ENCODE results near the gene MYRF. TPM values are rescaled to one million over a fixed set of nuclear protein-coding genes. Genes with fewer than 3 reads are reported as not detected.

Gene MYRF
- total and polyA plus RNA-seq, 2 donors (not counting 1 experiment from before 2014, with no cell fraction given) = 0.27 to 0.34 TPM

DNA sequence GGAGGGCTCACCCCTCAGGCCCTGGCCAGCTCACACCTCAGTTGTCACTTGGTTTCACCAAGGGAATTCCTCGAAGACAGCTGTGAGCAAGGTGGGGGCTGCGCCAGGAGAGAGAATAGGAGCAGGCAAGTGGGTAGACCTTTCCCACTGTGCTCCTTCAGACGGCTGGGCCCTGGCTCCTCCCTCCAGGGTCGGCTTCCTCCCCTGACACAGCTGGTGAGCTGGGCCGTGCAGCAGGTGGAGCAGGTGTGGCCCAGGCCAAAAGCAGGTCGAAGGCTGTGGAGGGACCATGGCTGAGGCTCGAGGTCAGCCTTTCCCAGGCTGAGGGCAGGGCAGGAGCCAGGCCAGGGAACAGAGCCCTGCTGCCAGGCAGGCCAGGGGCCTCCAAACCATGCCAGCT lies 12.5 kb upstream of the MYRF start:
- no peaks in the 10 kb centered on the region for H3K4me1 ChIP-seq (ENCODE audit: control insufficient read depth in 2 of 2, insufficient read depth in 2 of 2, low read length in 2 of 2)
- H3K79me2 ChIP-seq (ENCODE audit: control insufficient read depth, insufficient read depth, low read length) = no peaks in the 10 kb centered on the region
- no peaks in the 10 kb centered on the region for H3K9me3 ChIP-seq (ENCODE audit: control extremely low read depth in 1 of 3, control insufficient read depth in 2 of 3, insufficient read depth in 1 of 3, low read length in 2 of 3)
- H3K4me2 ChIP-seq (replicated peaks; ENCODE audit: low read depth, low read length, poor library complexity, severe bottlenecking) = no peak overlapping the region
- ChIA-PET CTCF (no interaction called here), POLR2A (no interaction called here)
- H3K4me3 ChIP-seq (ENCODE audit: control extremely low read depth in 1 of 5, extremely low read depth in 1 of 5, insufficient read depth in 1 of 5, low read depth in 2 of 5, low read length in 4 of 5) = no peak overlapping the region
- Mint-ChIP-seq H3K9me3 (ENCODE audit: insufficient read depth) (no peaks in the 10 kb centered on the region), H3K4me1 (no peaks in the 10 kb centered on the region), H3K4me3 (no peak overlapping the region), H3K27me3 (no peaks in the 10 kb centered on the region), H3K27ac (no peak overlapping the region)
- 83% methylated on average over 5 of the region's 7 CpGs for WGBS (ENCODE audit: insufficient coverage)
- no peaks in the 10 kb centered on the region for H4K20me1 ChIP-seq (ENCODE audit: control insufficient read depth, insufficient read depth, low read length, poor library complexity, severe bottlenecking)
- H3K27ac ChIP-seq (ENCODE audit: low read length in 2 of 2) = no peak overlapping the region
- no peaks in the 10 kb centered on the region for H3K36me3 ChIP-seq (replicated peaks in 1 of 2; ENCODE audit: control extremely low read depth in 1 of 2, control insufficient read depth in 1 of 2, extremely low read depth in 1 of 2, insufficient read depth in 2 of 2, low read length in 1 of 2)
- no peaks in the 10 kb centered on the region for H3K27me3 ChIP-seq (replicated peaks in 1 of 4; ENCODE audit: control extremely low read depth in 1 of 4, control insufficient read depth in 3 of 4, insufficient read depth in 4 of 4, low read length in 3 of 4)
- no peak for TF ChIP-seq EZH2 (IDR thresholded peaks at IDR 0.05; ENCODE audit: borderline replicate concordance, insufficient read depth, low read depth, low read length, poor library complexity, severe bottlenecking)
- TF ChIP-seq, protein P1, sequence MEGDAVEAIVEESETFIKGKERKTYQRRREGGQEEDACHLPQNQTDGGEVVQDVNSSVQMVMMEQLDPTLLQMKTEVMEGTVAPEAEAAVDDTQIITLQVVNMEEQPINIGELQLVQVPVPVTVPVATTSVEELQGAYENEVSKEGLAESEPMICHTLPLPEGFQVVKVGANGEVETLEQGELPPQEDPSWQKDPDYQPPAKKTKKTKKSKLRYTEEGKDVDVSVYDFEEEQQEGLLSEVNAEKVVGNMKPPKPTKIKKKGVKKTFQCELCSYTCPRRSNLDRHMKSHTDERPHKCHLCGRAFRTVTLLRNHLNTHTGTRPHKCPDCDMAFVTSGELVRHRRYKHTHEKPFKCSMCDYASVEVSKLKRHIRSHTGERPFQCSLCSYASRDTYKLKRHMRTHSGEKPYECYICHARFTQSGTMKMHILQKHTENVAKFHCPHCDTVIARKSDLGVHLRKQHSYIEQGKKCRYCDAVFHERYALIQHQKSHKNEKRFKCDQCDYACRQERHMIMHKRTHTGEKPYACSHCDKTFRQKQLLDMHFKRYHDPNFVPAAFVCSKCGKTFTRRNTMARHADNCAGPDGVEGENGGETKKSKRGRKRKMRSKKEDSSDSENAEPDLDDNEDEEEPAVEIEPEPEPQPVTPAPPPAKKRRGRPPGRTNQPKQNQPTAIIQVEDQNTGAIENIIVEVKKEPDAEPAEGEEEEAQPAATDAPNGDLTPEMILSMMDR (IDR thresholded peaks at IDR 0.05) = no peak
- intact Hi-C loops (cut with micrococcal nuclease) = no loop called here
- no peak for DNase-seq
- H2AFZ ChIP-seq (ENCODE audit: insufficient read depth, low read depth, low read length, poor library complexity, severe bottlenecking) = no peak overlapping the region
- no peak overlapping the region for H3K9ac ChIP-seq (ENCODE audit: low read length)
- no peak for ATAC-seq (ENCODE audit: low read depth)

DNA sequence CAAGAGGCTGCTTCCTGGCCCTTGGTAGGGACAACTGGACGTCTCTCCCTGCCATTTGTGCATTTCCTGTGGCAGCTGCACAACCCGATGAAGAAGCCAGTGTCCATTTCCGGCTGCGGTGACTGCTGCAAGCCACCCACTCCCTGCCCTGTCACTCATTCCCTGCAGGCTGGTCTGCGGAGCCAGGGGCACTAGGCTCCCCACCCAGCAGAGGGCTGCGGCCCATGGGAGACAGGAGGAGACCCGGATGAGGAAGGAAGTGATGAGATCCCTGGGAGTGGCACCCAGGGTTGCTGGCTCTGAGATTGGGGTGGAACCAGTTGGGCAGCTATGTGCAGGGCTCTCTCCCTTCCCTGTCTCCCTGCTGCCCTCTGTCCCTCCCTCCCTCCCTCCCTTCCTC lies 10.0 kb upstream of the MYRF start:
- Histone ChIP-seq H3K27ac (ENCODE audit: low read length in 2 of 2) (no peak overlapping the region), H4K20me1 (ENCODE audit: control insufficient read depth, insufficient read depth, low read length, poor library complexity, severe bottlenecking) (no peaks in the 10 kb centered on the region), H3K9me3 (ENCODE audit: control extremely low read depth in 1 of 3, control insufficient read depth in 2 of 3, insufficient read depth in 1 of 3, low read length in 2 of 3) (no peaks in the 10 kb centered on the region), H2AFZ (ENCODE audit: insufficient read depth, low read depth, low read length, poor library complexity, severe bottlenecking) (no peak overlapping the region), H3K4me3 (ENCODE audit: control extremely low read depth in 1 of 5, extremely low read depth in 1 of 5, insufficient read depth in 1 of 5, low read depth in 2 of 5, low read length in 4 of 5) (no peak overlapping the region), H3K27me3 (replicated peaks in 1 of 4; ENCODE audit: control extremely low read depth in 1 of 4, control insufficient read depth in 3 of 4, insufficient read depth in 4 of 4, low read length in 3 of 4) (no peaks in the 10 kb centered on the region), H3K9ac (ENCODE audit: low read length) (no peak overlapping the region), H3K79me2 (ENCODE audit: control insufficient read depth, insufficient read depth, low read length) (no peaks in the 10 kb centered on the region), H3K4me1 (ENCODE audit: control insufficient read depth in 2 of 2, insufficient read depth in 2 of 2, low read length in 2 of 2) (no peaks in the 10 kb centered on the region), H3K4me2 (replicated peaks; ENCODE audit: low read depth, low read length, poor library complexity, severe bottlenecking) (no peak overlapping the region), H3K36me3 (replicated peaks in 1 of 2; ENCODE audit: control extremely low read depth in 1 of 2, control insufficient read depth in 1 of 2, extremely low read depth in 1 of 2, insufficient read depth in 2 of 2, low read length in 1 of 2) (no peaks in the 10 kb centered on the region)
- H3K27me3 Mint-ChIP-seq = no peaks in the 10 kb centered on the region
- no peaks in the 10 kb centered on the region for H3K4me1 Mint-ChIP-seq
- no peak overlapping the region for H3K4me3 Mint-ChIP-seq
- H3K9me3 Mint-ChIP-seq (ENCODE audit: insufficient read depth) = no peaks in the 10 kb centered on the region
- ChIA-PET POLR2A (no interaction called here), CTCF (interaction anchor here (1.5 kb wide), 1 partner anchor 9 kb away, joined by 5 read pairs; no protein-coding TSS in a partner anchor)
- no peak overlapping the region for H3K27ac Mint-ChIP-seq
- 54% methylated on average over 4 of the region's 7 CpGs for WGBS (ENCODE audit: insufficient coverage)
- ATAC-seq (ENCODE audit: low read depth) = no peak
- no peak for DNase-seq
- TF ChIP-seq EZH2 (IDR thresholded peaks at IDR 0.05; ENCODE audit: borderline replicate concordance, insufficient read depth, low read depth, low read length, poor library complexity, severe bottlenecking) = no peak
- TF ChIP-seq, protein P1 (IDR thresholded peaks at IDR 0.05) = no peak
- intact Hi-C loops (cut with micrococcal nuclease) = no loop called here

All from B cell (primary cell).